DOHH2 (cell line): ENCODE data around the gene MGMT.

Source experiments
- H3F3A ChIP-seq: fragments of 200-600 bp; sonication (generic), shearing (Covaris generic); 2 replicates; pipeline ENCODE4 v1.6.0; 2016; ENCODE audit warnings: antibody characterized with exemption, mild to moderate bottlenecking; ENCODE audit not compliant: control insufficient read depth, insufficient read depth
- H3K27ac ChIP-seq: fragments of 200-600 bp; sonication (generic); 2 replicates; pipeline ENCODE4 v1.5.1; 2014; ENCODE audit warnings: low read depth, mild to moderate bottlenecking, low read length, moderate library complexity
- H3K27me3 ChIP-seq: fragments of 200-600 bp; sonication (generic); 2 replicates; pipeline ENCODE4 v1.6.1; 2014; ENCODE audit warnings: mild to moderate bottlenecking, low read length, mixed read lengths; ENCODE audit not compliant: control insufficient read depth
- H3K36me3 ChIP-seq: fragments of 200-600 bp; sonication (generic); 2 replicates; pipeline ENCODE4 v1.6.1; 2014; ENCODE audit warnings: mild to moderate bottlenecking, low read length, moderate library complexity, mixed read lengths; ENCODE audit not compliant: control insufficient read depth
- H3K4me1 ChIP-seq: fragments of 200-600 bp; sonication (generic); 2 replicates; pipeline ENCODE4 v1.6.1; 2014; ENCODE audit warnings: mild to moderate bottlenecking, low read length, mixed read lengths; ENCODE audit not compliant: control insufficient read depth
- H3K4me2 ChIP-seq: fragments of 200-600 bp; sonication (generic); 2 replicates; pipeline ENCODE4 v1.6.0; 2014; ENCODE audit warnings: mild to moderate bottlenecking, low read length, moderate library complexity
- H3K4me3 ChIP-seq: fragments of 200-600 bp; sonication (generic); 2 replicates; pipeline ENCODE4 v1.5.1; 2014; ENCODE audit warnings: mild to moderate bottlenecking, low read length, mixed read lengths
- H3K79me2 ChIP-seq: fragments of 200-600 bp; sonication (generic); 2 replicates; pipeline ENCODE4 v1.6.1; 2014; ENCODE audit warnings: mild to moderate bottlenecking, low read length, mixed read lengths; ENCODE audit not compliant: control insufficient read depth
- H3K9me2 ChIP-seq: fragments of 200-600 bp; sonication (generic); replicated peaks from 2 replicates; pipeline ENCODE4 v1.6.1; 2014; ENCODE audit warnings: mild to moderate bottlenecking, low read length, mixed read lengths; ENCODE audit not compliant: control insufficient read depth
- H3K9me3 ChIP-seq: fragments of 200-600 bp; sonication (generic); 2 replicates; pipeline ENCODE4 v1.6.1; 2014; ENCODE audit warnings: antibody characterized with exemption, low read length, mixed read lengths; ENCODE audit not compliant: control insufficient read depth, insufficient read depth
- H4K20me1 ChIP-seq: fragments of 200-600 bp; sonication (generic); 2 replicates; pipeline ENCODE4 v1.6.0; 2014; ENCODE audit warnings: low read depth, mild to moderate bottlenecking, antibody characterized with exemption, low read length, moderate library complexity; ENCODE audit not compliant: control insufficient read depth, insufficient read depth
- EZH2phosphoT487 ChIP-seq: fragments of 200-600 bp; sonication (generic); IDR thresholded peaks from 2 replicates; pipeline ENCODE4 v1.6.1; 2017; ENCODE audit warnings: borderline replicate concordance, mild to moderate bottlenecking, antibody characterized with exemption, low read length, moderate library complexity, mixed read lengths
- TF ChIP-seq, protein P1 (sequence below): fragments of 200-600 bp; sonication (generic); IDR thresholded peaks from one replicate; pipeline ENCODE4 v1.5.1; 2014; ENCODE audit warnings: antibody characterized with exemption, mild to moderate bottlenecking, low read depth, low read length; ENCODE audit not compliant: poor library complexity, severe bottlenecking

The MGMT gene

DNA sequence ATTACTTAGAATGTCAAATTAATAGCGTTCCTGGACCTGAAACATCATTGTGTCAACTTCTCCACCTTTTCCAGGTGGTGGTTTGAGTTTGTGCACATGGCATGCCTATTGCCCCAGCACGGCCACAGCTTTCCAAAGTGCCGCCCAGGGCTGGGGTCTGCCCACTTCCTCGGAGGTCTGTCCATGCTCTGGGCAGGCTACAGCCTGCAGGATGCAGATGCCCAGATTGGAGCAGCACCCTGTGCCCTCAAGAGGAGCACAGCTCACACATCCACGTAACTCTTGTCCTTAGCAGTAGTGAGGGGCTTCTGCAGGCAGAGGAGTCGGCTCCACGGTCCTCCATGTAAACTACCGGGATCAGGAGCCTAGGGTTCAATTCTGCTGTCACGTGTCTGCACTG is 258.4 kb downstream of the MGMT start:
- Histone ChIP-seq H3K36me3 (no peaks in the 10 kb centered on the region), H4K20me1 (no peaks in the 10 kb centered on the region), H3K4me1 (no peaks in the 10 kb centered on the region), H3K4me2 (no peak overlapping the region), H3F3A (no peaks in the 10 kb centered on the region), H3K79me2 (no peaks in the 10 kb centered on the region), H3K4me3 (no peak overlapping the region), H3K9me3 (0 out of 2 replicates have a peak, but pooled peaks cover 2% of the 10 kb centered on the region), H3K27me3 (no peaks in the 10 kb centered on the region), H3K9me2 (no peaks in the 10 kb centered on the region), H3K27ac (no peak overlapping the region)
- no peak for TF ChIP-seq EZH2phosphoT487
- TF ChIP-seq, protein P1, sequence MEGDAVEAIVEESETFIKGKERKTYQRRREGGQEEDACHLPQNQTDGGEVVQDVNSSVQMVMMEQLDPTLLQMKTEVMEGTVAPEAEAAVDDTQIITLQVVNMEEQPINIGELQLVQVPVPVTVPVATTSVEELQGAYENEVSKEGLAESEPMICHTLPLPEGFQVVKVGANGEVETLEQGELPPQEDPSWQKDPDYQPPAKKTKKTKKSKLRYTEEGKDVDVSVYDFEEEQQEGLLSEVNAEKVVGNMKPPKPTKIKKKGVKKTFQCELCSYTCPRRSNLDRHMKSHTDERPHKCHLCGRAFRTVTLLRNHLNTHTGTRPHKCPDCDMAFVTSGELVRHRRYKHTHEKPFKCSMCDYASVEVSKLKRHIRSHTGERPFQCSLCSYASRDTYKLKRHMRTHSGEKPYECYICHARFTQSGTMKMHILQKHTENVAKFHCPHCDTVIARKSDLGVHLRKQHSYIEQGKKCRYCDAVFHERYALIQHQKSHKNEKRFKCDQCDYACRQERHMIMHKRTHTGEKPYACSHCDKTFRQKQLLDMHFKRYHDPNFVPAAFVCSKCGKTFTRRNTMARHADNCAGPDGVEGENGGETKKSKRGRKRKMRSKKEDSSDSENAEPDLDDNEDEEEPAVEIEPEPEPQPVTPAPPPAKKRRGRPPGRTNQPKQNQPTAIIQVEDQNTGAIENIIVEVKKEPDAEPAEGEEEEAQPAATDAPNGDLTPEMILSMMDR, result no peak

DNA sequence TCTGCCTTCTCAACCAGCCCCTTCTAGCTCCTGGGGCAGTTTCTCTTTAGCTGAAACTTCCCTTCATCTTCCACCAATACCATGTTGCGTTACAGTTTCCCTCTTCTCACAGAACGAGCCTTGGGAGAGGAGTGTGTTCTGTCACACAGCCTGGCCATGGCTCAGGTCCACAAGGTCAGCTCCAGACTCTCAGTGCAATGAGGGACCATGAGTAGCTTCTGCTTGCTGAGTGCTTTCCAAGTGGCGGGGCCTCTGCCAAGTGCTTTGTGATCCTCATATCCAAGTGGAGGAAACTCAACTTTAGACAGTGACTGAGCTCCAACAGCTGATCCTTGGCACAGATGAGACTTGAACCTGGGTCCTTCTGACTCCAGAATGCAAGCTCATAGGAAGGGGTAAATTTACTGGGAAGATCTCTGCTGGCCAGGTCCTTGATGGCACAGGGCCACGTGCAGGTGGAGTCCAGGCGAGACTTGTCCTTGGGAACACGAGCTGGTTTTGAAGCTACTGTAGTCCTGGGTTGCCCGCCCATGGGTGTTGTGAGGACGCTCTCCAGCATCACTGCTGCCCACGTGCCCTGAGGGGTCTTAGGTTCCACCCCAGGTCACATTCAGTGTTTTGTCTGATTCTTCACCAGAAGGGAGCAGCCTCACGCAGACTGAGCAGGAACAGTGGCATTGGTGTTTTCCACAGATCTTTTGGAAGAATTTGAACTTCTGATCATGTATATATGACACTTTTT is 259.0 kb downstream of the MGMT start:
- Histone ChIP-seq H4K20me1 (no peaks in the 10 kb centered on the region), H3K4me3 (no peak overlapping the region), H3K4me2 (no peak overlapping the region), H3K9me2 (no peaks in the 10 kb centered on the region), H3K27me3 (no peaks in the 10 kb centered on the region), H3K27ac (no peak overlapping the region), H3F3A (no peaks in the 10 kb centered on the region), H3K4me1 (no peaks in the 10 kb centered on the region), H3K36me3 (no peaks in the 10 kb centered on the region), H3K79me2 (no peaks in the 10 kb centered on the region), H3K9me3 (no peaks in the 10 kb centered on the region)
- TF ChIP-seq, protein P1, result no peak
- no peak for TF ChIP-seq EZH2phosphoT487

DNA sequence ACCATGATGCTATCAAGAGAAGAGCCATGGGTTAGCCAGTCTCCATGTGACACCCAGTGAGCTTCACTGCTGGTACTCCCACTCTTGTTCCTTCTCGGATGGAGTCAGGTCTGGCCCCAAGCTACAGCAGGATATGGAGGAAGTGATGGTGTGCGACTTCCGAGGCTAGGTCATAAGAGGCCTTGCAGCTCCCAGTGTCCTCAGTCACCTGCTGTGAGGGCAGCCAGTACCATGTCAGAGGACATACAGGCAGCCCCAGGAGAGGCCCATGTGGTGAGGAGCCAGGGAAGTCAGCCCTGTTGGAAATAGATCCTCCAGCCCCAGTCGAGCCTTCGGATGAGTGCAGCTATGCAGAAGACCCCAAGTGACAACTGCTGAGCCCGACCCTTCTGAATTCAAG is 260.0 kb downstream of the MGMT start:
- H3F3A ChIP-seq, result no peaks in the 10 kb centered on the region
- no peak overlapping the region for H3K27ac ChIP-seq
- H3K79me2 ChIP-seq, result no peaks in the 10 kb centered on the region
- no peaks in the 10 kb centered on the region for H3K27me3 ChIP-seq
- no peaks in the 10 kb centered on the region for H3K9me2 ChIP-seq
- no peaks in the 10 kb centered on the region for H3K4me1 ChIP-seq
- no peaks in the 10 kb centered on the region for H4K20me1 ChIP-seq
- H3K4me2 ChIP-seq, result no peak overlapping the region
- no peak overlapping the region for H3K4me3 ChIP-seq
- no peaks in the 10 kb centered on the region for H3K36me3 ChIP-seq
- no peak for TF ChIP-seq EZH2phosphoT487
- TF ChIP-seq, protein P1, result no peak
- no peaks in the 10 kb centered on the region for H3K9me3 ChIP-seq

DNA sequence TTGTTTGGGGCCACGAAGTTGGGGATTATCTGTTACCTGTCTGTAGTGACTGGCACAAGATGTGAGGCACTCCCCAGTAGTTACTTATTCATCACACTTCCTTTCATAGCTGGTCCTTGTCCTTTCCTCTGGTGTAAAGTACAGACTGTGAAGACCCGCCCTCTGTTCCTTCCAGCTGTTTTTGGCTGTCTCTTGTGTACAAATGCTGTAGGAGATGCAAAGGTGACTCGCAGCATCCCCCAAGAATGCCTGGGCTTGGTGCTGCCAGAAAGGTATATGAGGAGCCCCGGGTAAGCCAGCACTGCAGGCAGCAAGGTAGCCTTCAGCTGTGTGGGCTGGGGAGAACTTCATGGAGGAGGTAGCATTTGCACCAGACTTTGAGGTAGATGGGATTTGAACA is 260.5 kb downstream of the MGMT start:
- H3K27me3 ChIP-seq, result no peaks in the 10 kb centered on the region
- no peaks in the 10 kb centered on the region for H4K20me1 ChIP-seq
- no peaks in the 10 kb centered on the region for H3K4me1 ChIP-seq
- H3K9me3 ChIP-seq, result no peaks in the 10 kb centered on the region
- H3K27ac ChIP-seq, result no peak overlapping the region
- H3K9me2 ChIP-seq, result no peaks in the 10 kb centered on the region
- H3K79me2 ChIP-seq, result no peaks in the 10 kb centered on the region
- H3K4me2 ChIP-seq, result no peak overlapping the region
- no peaks in the 10 kb centered on the region for H3F3A ChIP-seq
- H3K36me3 ChIP-seq, result no peaks in the 10 kb centered on the region
- TF ChIP-seq, protein P1, result no peak
- TF ChIP-seq EZH2phosphoT487, result no peak
- H3K4me3 ChIP-seq, result no peak overlapping the region
